IMR-90 (cell line): ENCODE measurements around the gene CCDC92. TPM values are rescaled to one million over a fixed set of nuclear protein-coding genes. Genes with fewer than 3 reads are reported as not detected.

Source experiments
- ATAC-seq: fragments of 200-7000 bp; cut with Tn5 transposase; 2 replicates; pipeline ENCODE4 v1.9.1; 2020; ENCODE audit warnings: low read depth, mild to moderate bottlenecking, moderate library complexity
- BruUV-seq: library from RNA; stranded (reverse); fragments of 400-500 nt; replicated peaks from 2 replicates; lab custom pipeline; 2021; lab: Mats Ljungman, UMichigan
- CTCF ChIA-PET: fragments of 300-600 bp; formaldehyde crosslinking; extraction: SDS; loops from one replicate; lab custom pipeline; 2021; ENCODE audit warnings: antibody characterized with exemption; lab: Yijun Ruan, JAX
- POLR2A ChIA-PET: fragments of 300-600 bp; sonication (Branson Sonifier 250); formaldehyde crosslinking; loops from one replicate; lab custom pipeline; 2022; ENCODE audit warnings: antibody characterized with exemption; ENCODE audit not compliant: unreplicated experiment; lab: Charles Lee
- DNase-seq: peaks from one replicate; pipeline ENCODE4 v3.0.0; 2013
- H2AFZ ChIP-seq: replicated peaks from 2 replicates; pipeline ENCODE3; 2013; ENCODE audit warnings: low read length, mild to moderate bottlenecking; ENCODE audit not compliant: poor library complexity
- H2AK5ac ChIP-seq: 2 replicates; pipeline ENCODE4 v1.6.1; 2013; ENCODE audit warnings: low read depth, low read length, inconsistent platforms
- H2AK9ac ChIP-seq: replicated peaks from 2 replicates; pipeline ENCODE3; 2013; ENCODE audit warnings: mild to moderate bottlenecking, low read depth, low read length, moderate library complexity; ENCODE audit not compliant: poor library complexity
- H2BK120ac ChIP-seq: 2 replicates; pipeline ENCODE4 v1.6.1; 2013; ENCODE audit warnings: low read depth, low read length, inconsistent platforms
- H2BK15ac ChIP-seq: 3 replicates; pipeline ENCODE4 v1.6.1; 2013; ENCODE audit warnings: low read depth, low read length, inconsistent platforms
- H2BK20ac ChIP-seq: 2 replicates; pipeline ENCODE4 v1.6.1; 2013; ENCODE audit warnings: low read depth, mild to moderate bottlenecking, inconsistent platforms, low read length, moderate library complexity
- H2BK5ac ChIP-seq: 2 replicates; pipeline ENCODE4 v1.6.1; 2013; ENCODE audit warnings: mild to moderate bottlenecking, low read depth, low read length, inconsistent platforms; ENCODE audit not compliant: poor library complexity, severe bottlenecking
- H3K14ac ChIP-seq: replicated peaks from 2 replicates; pipeline ENCODE4 v1.6.1; 2013; ENCODE audit warnings: low read depth, low read length, inconsistent platforms
- H3K18ac ChIP-seq: 2 replicates; pipeline ENCODE4 v1.6.1; 2013; ENCODE audit warnings: low read depth, low read length, control low read depth
- H3K23ac ChIP-seq: 2 replicates; pipeline ENCODE4 v1.6.1; 2013; ENCODE audit warnings: low read depth, low read length, inconsistent platforms
- H3K27ac ChIP-seq: 2 replicates; pipeline ENCODE4 v1.5.1; 2013; ENCODE audit warnings: mild to moderate bottlenecking, control low read depth, low read length; ENCODE audit not compliant: insufficient read depth
- H3K27me3 ChIP-seq: 2 replicates; pipeline ENCODE4 v1.6.1; 2013; ENCODE audit warnings: low read length; ENCODE audit not compliant: control insufficient read depth, insufficient read depth
- H3K36me3 ChIP-seq: 2 replicates; pipeline ENCODE4 v1.6.1; 2013; ENCODE audit warnings: low read length, mixed read lengths; ENCODE audit not compliant: control insufficient read depth, insufficient read depth
- H3K4ac ChIP-seq: 2 replicates; pipeline ENCODE4 v1.6.1; 2013; ENCODE audit warnings: low read depth, low read length, inconsistent platforms
- H3K4me1 ChIP-seq: 2 replicates; pipeline ENCODE4 v1.6.1; 2013; ENCODE audit warnings: low read length, mixed read lengths; ENCODE audit not compliant: control insufficient read depth, insufficient read depth
- H3K4me2 ChIP-seq: 2 replicates; pipeline ENCODE4 v1.6.1; 2013; ENCODE audit warnings: low read depth, mild to moderate bottlenecking, control low read depth, low read length, moderate library complexity
- H3K4me3 ChIP-seq: 2 replicates; pipeline ENCODE4 v1.5.1; 2013; ENCODE audit warnings: low read depth, mild to moderate bottlenecking, control low read depth, low read length, moderate library complexity; ENCODE audit not compliant: insufficient read depth
- H3K56ac ChIP-seq: 2 replicates; pipeline ENCODE4 v1.6.1; 2013; ENCODE audit warnings: low read length, inconsistent platforms; ENCODE audit not compliant: insufficient read depth; ENCODE audit errors: extremely low read depth
- H3K79me1 ChIP-seq, 2 experiments: 2 replicates each; pipeline ENCODE4 v1.6.1; 2013; ENCODE audit warnings: low read length in 2 of 2, inconsistent platforms in 1 of 2, low read depth in 1 of 2
- H3K9ac ChIP-seq: 2 replicates; pipeline ENCODE4 v1.6.1; 2013; ENCODE audit warnings: low read depth, low read length, control low read depth
- H3K9me1 ChIP-seq: 2 replicates; pipeline ENCODE4 v1.6.1; 2013; ENCODE audit warnings: low read length, inconsistent platforms; ENCODE audit not compliant: insufficient read depth
- H3K9me3 ChIP-seq: 2 replicates; pipeline ENCODE4 v1.6.1; 2013; ENCODE audit warnings: low read length; ENCODE audit not compliant: control insufficient read depth, insufficient read depth
- H4K20me1 ChIP-seq: 2 replicates; pipeline ENCODE4 v1.6.1; 2013; ENCODE audit warnings: low read length, inconsistent platforms; ENCODE audit not compliant: insufficient read depth
- H4K5ac ChIP-seq: 2 replicates; pipeline ENCODE4 v1.6.1; 2013; ENCODE audit warnings: mild to moderate bottlenecking, low read depth, low read length, control low read depth
- H4K8ac ChIP-seq, 2 experiments: 2 replicates each; pipeline ENCODE4 v1.6.1; 2013; ENCODE audit warnings: low read depth in 2 of 2, low read length in 2 of 2, control low read depth in 1 of 2, inconsistent platforms in 1 of 2
- H4K91ac ChIP-seq: 2 replicates; pipeline ENCODE4 v1.6.1; 2013; ENCODE audit warnings: low read depth, low read length, inconsistent platforms; ENCODE audit not compliant: insufficient read depth
- CHD1 ChIP-seq: IDR thresholded peaks from 2 replicates; pipeline ENCODE4 v1.6.1; 2012; ENCODE audit warnings: low read depth, low read length, improper control_type of control experiment
- MAFK ChIP-seq: IDR thresholded peaks from 2 replicates; pipeline ENCODE4 v1.6.1; 2012; ENCODE audit warnings: low read depth, low read length, improper control_type of control experiment
- MAZ ChIP-seq: IDR thresholded peaks from 2 replicates; pipeline ENCODE4 v1.6.1; 2012; ENCODE audit warnings: low read depth, mild to moderate bottlenecking, low read length, improper control_type of control experiment, moderate library complexity, borderline replicate concordance
- MXI1 ChIP-seq: IDR thresholded peaks from 2 replicates; pipeline ENCODE4 v1.6.1; 2012; ENCODE audit warnings: low read depth, mild to moderate bottlenecking, low read length, moderate library complexity, borderline replicate concordance
- RAD21 ChIP-seq: IDR thresholded peaks from 2 replicates; pipeline ENCODE4 v1.6.1; 2012; ENCODE audit warnings: low read length, improper control_type of control experiment
- RFX5 ChIP-seq: IDR thresholded peaks from 2 replicates; pipeline ENCODE4 v1.8.0; 2012; ENCODE audit warnings: low read depth, mild to moderate bottlenecking, low read length, moderate library complexity
- SMC3 ChIP-seq: fragments of 150-350 bp; IDR thresholded peaks from 2 replicates; pipeline ENCODE4 v1.6.1; 2016; ENCODE audit warnings: low read depth, mild to moderate bottlenecking, antibody characterized with exemption, low read length, moderate library complexity
- WGBS, 2 experiments: methylation state at CpG; one replicate each; pipeline versions ENCODE4 v1.1.5 to v1.1.7; 2013; ENCODE audit warnings: missing lambda C conversion rate in 2 of 2; ENCODE audit not compliant: insufficient read length in 1 of 2; ENCODE audit errors: extremely low coverage in 2 of 2; 5-methylcytosine and 5-hydroxymethylcytosine counted together
- dilution Hi-C: fragments of 300-500 bp; cut with HindIII; formaldehyde crosslinking; loops from one replicate; pipeline ENCODE4 v1.14.3; 2018; ENCODE audit warnings: low sequenced_read_pairs; ENCODE audit not compliant: unreplicated experiment
- in situ Hi-C: fragments of 300-500 bp; cut with MboI; formaldehyde crosslinking; loops from 3 replicates; pipeline ENCODE4 v1.14.3; 2019; ENCODE audit warnings: low sequenced_read_pairs, inconsistent platforms, mixed read lengths
- intact Hi-C: fragments of 100-400 bp; cut with micrococcal nuclease; formaldehyde crosslinking; loops from 2 replicates; pipeline ENCODE4 v1.10.0; 2022
- polyA plus RNA-seq, 3 experiments: library from polyadenylated mRNA; depleted of rRNA; stranded (reverse); fragments of >200 nt; gene quantifications; 2 replicates each; pipeline ENCODE4 v1.2.3, GENCODE V29; 2012; ENCODE audit warnings: low replicate concordance in 1 of 3
- total RNA-seq: library from RNA; depleted of rRNA; stranded (reverse); fragments of >200 nt; gene quantifications from 2 replicates; pipeline ENCODE4 v1.2.3, GENCODE V29; 2012
- TF ChIP-seq, protein P1 (sequence below): fragments of 150-350 bp; IDR thresholded peaks from 2 replicates; pipeline ENCODE4 v1.6.1; 2017; ENCODE audit warnings: mild to moderate bottlenecking, antibody characterized with exemption, low read length, low read depth
- TF ChIP-seq, protein P2 (sequence below): conservative IDR thresholded peaks from 2 replicates; pipeline ENCODE4 v1.5.1; 2012; ENCODE audit warnings: mild to moderate bottlenecking, low read depth, low read length, improper control_type of control experiment

The CCDC92 gene
- total and polyA plus RNA-seq, 2 of the 4 experiments (the other 2 are of a cell fraction): 5.7 to 55.5 TPM

DNA sequence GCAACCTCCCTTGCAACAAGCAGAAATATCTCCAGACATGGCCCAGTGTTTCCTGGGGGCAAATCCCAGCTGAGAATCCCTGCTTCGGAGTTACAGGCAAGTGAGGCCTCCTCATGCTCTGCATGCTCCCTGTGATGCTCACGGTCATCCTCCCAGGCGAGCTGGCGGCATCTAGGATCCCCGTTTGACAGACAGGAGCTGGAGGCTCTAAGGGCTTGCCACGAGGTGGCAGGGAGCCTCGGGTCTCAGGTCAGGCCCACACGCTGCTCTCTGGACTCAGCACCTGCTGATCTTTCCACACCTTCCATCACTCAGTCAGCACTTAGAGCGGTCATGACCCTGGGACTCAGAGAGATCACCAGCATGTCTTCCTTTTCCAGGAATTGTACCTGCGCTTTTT is 79.8 kb downstream of the CCDC92 start:
- Histone ChIP-seq H2BK20ac (no peak overlapping the region), H3K56ac (no peak overlapping the region), H3K4ac (no peak overlapping the region), H3K4me2 (no peak overlapping the region), H3K9me3 (0 out of 2 replicates have a peak, but pooled peaks cover 3% of the 10 kb centered on the region), H2AFZ (no peak overlapping the region), H2BK15ac (no peak overlapping the region), H4K5ac (no peak overlapping the region), H4K8ac (no peak overlapping the region), H3K27ac (no peak overlapping the region), H2BK5ac (no peak overlapping the region), H3K18ac (no peak overlapping the region), H3K4me1 (peaks cover 4% of the 10 kb centered on the region), H3K4me3 (no peak overlapping the region), H2AK5ac (no peak overlapping the region), H2AK9ac (no peak overlapping the region), H3K23ac (no peak overlapping the region), H3K14ac (no peak overlapping the region), H3K27me3 (peaks cover 34% of the 10 kb centered on the region), H2BK120ac (no peak overlapping the region), H3K9ac (no peak overlapping the region), H4K20me1 (no peaks in the 10 kb centered on the region), H3K79me1 (no peaks in the 10 kb centered on the region), H4K91ac (no peak overlapping the region), H3K9me1 (no peaks in the 10 kb centered on the region), H3K36me3 (no peaks in the 10 kb centered on the region)
- intact Hi-C loops (no loop called here), in situ Hi-C loops (no loop called here), dilution Hi-C loops (no loop called here)
- ChIA-PET CTCF (interaction anchor here (0.6 kb wide), 1 partner anchor 1525 kb away, joined by 3 read pairs; no protein-coding TSS in a partner anchor), POLR2A (no interaction called here)
- TF ChIP-seq, protein P1, sequence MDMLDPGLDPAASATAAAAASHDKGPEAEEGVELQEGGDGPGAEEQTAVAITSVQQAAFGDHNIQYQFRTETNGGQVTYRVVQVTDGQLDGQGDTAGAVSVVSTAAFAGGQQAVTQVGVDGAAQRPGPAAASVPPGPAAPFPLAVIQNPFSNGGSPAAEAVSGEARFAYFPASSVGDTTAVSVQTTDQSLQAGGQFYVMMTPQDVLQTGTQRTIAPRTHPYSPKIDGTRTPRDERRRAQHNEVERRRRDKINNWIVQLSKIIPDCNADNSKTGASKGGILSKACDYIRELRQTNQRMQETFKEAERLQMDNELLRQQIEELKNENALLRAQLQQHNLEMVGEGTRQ: no peak
- TF ChIP-seq RFX5: no peak
- no peak for TF ChIP-seq MAFK
- TF ChIP-seq, protein P2, sequence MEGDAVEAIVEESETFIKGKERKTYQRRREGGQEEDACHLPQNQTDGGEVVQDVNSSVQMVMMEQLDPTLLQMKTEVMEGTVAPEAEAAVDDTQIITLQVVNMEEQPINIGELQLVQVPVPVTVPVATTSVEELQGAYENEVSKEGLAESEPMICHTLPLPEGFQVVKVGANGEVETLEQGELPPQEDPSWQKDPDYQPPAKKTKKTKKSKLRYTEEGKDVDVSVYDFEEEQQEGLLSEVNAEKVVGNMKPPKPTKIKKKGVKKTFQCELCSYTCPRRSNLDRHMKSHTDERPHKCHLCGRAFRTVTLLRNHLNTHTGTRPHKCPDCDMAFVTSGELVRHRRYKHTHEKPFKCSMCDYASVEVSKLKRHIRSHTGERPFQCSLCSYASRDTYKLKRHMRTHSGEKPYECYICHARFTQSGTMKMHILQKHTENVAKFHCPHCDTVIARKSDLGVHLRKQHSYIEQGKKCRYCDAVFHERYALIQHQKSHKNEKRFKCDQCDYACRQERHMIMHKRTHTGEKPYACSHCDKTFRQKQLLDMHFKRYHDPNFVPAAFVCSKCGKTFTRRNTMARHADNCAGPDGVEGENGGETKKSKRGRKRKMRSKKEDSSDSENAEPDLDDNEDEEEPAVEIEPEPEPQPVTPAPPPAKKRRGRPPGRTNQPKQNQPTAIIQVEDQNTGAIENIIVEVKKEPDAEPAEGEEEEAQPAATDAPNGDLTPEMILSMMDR: no peak
- TF ChIP-seq MAZ: no peak
- no peak for TF ChIP-seq MXI1
- no peak for TF ChIP-seq CHD1
- TF ChIP-seq SMC3: no peak
- no peak for TF ChIP-seq RAD21
- BruUV-seq: no TSS peak
- ATAC-seq (no peak), DNase-seq (no peak)
- WGBS, 2 experiments: 43% methylated on average over 1 of the region's 10 CpGs; no CpG with 5 or more reads in 1 of the 2 experiments
